Mesenteric fat pad (tissue), 1 donor: Measurements from ENCODE around the gene NKD1. TPM values are rescaled to one million over a fixed set of nuclear protein-coding genes. Genes with fewer than 3 reads are reported as not detected.
"Not testable (repeated sequence)": the region's sequence is repeated elsewhere in the genome, so short reads cannot be mapped to it uniquely, and the experiment has no call there.

Source experiments
- DNase-seq: peaks from one replicate; pipeline ENCODE4 v3.0.0-alpha.2; 2020; ENCODE audit warnings: low spot score
- long read RNA-seq: library from polyadenylated mRNA; unstranded; transcript quantifications from one replicate; pipeline ENCODE4 v2.0.0, GENCODE V29; 2020
- total RNA-seq: library from RNA; stranded (reverse); fragmentation: NEBNext Ultra II Directional; extraction: Animal tissue kit (Norgen Biotek cat#: 25700); gene quantifications from one replicate; pipeline ENCODE4 v1.2.1, GENCODE V29; 2021
- donor health status: DM: yes; HTN: yes; CAD: no.

Gene NKD1, protein sequence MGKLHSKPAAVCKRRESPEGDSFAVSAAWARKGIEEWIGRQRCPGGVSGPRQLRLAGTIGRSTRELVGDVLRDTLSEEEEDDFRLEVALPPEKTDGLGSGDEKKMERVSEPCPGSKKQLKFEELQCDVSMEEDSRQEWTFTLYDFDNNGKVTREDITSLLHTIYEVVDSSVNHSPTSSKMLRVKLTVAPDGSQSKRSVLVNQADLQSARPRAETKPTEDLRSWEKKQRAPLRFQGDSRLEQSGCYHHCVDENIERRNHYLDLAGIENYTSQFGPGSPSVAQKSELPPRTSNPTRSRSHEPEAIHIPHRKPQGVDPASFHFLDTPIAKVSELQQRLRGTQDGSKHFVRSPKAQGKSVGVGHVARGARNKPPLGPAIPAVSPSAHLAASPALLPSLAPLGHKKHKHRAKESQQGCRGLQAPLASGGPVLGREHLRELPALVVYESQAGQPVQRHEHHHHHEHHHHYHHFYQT
- 2.4 TPM for total RNA-seq
- long read RNA-seq = 0 reads

DNA sequence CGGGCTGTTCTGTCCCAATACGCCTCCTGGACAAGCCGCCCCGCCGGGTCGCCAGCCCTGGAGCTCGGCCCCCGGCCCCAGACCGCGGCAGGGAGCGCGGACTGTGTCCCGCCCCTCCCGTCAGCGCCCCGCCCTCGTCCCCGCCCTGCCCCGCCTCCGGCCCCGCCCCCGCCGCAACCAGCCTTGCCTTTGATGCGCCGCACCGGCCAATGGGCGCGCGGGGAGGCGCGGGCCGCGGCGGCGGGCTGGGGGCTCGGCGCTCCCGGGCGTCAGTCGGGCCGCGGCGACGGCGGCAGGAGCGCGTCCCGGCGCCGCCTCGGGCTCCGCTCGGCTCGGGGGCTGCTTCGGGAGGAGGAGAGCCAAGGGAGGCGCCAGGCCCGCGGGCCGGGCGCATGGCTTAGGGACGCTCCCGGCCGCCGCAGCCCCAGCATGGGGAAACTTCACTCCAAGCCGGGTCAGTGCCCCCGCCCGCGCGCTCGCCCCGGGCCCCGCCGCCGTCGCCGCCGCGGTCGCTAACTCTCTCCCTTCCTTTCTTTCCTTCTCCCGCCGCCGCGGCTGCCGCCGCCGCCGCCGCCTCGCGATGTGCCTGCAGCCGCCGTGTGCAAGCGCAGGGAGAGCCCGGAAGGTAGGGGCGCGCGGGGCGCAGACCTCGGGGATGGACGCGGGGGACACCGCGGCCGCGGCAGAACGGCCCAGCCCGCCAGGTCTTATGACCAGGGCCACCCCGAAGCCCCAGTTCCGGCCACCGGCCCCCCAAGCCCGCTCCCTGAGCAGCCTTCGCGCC, at the start of gene NKD1:
NKD1 (plus strand) TSS at position 272 of the 784 bp plus-strand sequence; CDS start at position 430, 158 bp downstream.
- DNase-seq = no peak

DNA sequence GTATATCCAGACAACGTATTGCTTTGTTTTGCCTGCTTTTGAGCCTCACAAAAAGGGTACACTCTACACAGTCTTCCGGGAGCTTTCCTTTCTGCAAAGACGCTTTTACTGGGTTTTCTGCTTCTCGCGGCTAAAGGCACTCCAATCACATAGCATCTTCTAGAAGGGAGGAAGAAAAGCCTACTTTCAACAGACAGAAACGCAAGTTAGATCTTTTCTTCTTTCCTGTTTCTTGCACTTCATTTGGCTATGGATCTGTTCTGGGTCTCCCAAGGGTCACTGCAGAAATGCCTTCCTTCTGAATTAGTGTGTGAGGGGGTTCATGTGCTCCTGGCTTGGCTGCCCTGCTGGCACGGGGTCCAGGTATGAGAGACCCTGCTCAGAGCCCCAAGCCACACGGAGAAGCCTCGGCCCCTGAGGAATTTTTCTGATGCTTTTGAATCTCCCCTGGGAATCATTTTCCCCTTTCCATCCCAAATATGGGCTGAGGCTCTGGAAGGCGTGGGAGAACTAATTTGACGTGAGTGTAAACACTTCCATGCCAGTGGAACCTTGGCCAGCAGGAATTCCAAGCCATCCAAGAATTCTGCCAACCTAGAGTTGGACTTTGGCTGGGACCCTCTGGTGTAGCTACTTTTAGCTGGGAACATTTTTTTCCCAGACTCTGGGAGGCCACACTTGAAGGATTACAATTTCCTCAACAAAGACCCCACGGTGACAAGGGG, 49.6 kb upstream of the NKD1 start:
- no peak for DNase-seq

DNA sequence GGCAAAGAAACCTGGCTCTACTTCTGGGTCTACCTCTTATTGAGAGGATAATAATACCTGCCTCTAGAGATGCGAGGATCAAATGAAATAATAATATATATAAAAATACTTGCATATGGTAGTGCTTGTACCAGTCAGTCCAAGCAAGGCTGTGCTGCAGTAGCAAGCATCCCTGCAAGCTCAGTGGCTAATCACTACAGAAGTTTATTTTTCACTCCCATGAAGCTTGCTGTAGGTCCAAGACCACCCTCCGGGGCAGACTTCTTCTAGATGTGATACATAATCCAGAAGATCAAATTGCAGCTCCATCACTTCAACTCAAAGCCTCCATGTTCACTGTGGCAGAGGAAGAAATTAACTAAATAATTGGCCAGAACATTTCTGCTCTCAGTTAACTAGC, 48.9 kb upstream of the NKD1 start:
- DNase-seq = peak; percentile 9

DNA sequence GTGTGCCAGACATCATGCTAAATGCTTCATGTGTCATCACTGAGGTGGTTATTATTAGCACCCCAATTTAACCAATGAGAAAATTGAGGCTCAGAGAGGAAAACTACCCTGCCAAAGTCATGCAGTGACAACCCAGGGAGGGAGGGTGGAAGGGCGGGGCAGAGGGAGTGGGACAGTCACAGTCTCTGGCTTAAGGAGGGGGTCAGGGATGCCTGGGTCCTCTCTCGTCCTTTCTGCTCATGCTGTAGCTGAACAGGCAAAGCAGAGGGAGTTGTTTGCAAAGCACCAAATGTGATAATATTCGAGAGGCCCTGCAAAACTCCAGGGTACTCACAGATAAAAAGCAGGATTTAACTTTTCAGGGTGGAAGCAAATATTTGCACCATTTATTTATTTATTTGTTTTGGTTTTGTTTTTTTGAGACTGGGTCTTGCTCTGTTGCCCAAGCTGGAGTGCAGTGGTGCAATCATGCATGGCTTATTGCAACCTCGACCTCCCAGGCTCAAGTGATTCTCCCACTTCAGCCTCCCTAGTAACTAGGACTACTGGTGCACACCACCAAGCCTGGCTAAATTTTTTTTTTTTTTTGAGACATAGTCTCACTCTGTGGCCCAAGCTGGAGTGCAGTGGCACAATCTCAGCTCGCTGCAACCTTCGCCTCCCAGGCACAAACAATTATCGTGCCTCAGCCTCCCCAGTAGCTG, 47.9 kb upstream of the NKD1 start:
- no peak for DNase-seq

DNA sequence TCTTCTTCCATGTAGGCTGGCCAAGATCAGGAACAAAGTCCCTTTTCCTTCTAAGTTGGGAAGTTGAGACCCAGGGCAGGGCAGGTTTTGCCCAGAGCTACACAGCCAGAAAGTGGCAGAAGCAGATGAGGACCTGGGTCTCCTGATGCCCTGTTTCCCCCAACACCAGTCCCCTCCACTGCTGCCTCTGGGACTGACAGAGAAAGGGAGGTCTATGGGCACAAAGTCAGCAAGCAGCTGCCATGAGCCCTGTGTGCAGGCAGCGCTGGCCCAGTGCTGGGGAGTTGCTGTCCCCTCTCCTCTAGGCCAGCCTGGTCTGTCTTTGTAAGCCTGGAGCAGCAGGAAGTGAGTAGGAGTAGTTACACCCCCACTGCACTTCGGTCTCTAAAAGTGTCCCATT, 46.9 kb upstream of the NKD1 start:
- DNase-seq = peak; percentile 77

DNA sequence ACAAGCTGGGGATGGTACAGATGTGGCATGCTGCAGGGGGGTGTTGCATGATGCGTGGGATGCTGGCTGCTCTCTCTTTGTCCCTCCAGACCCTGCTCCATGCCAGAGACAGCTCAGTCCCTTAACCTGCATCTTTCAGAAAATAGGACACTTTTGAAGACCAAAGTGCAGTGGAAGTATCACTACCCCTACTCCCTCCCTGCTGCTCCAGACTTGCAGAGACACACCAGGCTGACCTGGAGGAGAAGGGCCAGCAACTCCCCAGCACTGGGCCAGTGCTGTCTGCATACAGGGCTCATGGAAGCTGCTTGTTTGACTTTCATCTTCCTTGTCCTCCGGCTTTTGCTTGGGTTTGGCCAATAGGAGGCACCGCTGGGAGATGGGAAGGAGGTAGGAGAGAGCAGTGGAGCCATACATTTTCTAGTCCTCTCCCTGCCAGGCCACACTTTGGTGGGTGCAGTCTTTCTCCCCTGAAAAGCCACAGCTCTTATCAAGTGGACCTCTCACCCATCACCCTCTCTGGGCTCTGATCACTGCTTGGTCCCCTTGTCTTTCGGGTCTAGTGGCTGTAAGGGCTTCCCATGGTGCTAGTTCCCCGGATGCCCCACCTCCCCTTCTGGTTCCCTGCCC, 46.1 kb upstream of the NKD1 start:
- peak; percentile 59 for DNase-seq

DNA sequence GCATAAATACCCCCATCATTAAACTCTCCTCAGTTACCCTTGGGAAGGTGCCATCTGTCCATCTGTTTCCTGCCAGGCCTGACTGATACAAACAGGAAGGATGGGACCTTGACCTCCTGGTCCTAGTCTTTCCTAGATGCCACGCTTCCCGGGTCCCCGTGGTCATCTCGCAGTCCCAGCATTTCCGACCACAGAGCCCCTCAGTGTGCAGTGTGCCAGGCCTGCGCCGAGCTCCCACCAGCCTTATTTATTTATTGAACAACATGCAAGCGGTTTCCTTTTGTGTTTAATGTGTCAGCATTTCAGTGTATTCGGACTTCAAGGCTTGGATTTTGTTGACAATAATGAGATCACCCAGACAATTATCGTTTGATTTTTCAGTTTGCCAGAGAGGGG, 45.6 kb upstream of the NKD1 start:
- no peak for DNase-seq

DNA sequence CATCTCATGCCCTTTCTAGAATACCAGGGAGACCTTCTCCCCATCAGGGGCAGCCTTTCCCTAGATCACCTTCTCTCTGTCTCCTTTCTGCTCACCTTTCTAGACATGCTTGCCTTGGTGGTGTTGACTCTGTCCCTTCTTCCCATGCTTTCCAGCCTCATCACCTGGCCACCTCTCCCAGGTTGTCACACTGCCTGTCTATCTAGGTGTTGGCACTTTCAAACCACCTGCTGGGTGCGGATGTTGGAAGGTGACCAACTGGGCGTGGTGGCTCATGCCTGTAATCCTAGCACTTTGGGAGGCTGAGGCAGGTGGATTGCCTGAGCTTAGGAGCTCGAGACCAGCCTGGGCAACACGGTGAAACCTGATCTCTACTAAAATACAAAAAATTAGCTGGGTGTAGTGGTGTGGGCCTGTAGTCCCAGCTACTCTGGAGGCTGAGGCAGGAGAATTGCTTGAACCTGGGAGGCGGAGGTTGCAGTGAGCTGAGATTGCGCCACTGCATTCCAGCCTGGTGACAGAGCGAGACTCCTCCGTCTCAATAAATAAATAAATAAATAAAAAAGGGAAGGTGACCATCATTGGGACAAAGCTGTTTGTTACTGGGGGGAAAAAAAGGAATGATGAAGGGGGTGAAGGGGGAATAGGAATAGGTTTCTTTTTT, 44.2 kb upstream of the NKD1 start:
- not testable (repeated sequence) for DNase-seq

DNA sequence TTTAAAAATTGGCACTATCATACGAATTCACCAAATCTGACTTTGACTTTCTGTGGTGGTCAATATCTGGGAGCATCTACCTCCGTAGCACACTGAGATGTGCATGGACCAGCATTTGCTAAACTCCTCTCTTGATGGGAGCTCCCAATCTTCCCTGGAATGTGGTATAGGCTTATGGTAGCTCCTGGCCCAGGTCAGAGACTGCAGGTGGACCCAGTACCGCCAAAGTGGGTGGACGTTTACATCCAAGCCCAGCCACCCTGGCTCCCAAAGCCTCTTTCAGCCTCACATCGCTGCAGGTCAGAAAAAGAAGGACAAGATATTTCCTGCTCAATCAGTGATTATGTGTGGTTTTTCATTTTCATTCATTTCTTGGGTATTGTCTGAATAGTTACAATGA, 43.1 kb upstream of the NKD1 start:
- DNase-seq = no peak

DNA sequence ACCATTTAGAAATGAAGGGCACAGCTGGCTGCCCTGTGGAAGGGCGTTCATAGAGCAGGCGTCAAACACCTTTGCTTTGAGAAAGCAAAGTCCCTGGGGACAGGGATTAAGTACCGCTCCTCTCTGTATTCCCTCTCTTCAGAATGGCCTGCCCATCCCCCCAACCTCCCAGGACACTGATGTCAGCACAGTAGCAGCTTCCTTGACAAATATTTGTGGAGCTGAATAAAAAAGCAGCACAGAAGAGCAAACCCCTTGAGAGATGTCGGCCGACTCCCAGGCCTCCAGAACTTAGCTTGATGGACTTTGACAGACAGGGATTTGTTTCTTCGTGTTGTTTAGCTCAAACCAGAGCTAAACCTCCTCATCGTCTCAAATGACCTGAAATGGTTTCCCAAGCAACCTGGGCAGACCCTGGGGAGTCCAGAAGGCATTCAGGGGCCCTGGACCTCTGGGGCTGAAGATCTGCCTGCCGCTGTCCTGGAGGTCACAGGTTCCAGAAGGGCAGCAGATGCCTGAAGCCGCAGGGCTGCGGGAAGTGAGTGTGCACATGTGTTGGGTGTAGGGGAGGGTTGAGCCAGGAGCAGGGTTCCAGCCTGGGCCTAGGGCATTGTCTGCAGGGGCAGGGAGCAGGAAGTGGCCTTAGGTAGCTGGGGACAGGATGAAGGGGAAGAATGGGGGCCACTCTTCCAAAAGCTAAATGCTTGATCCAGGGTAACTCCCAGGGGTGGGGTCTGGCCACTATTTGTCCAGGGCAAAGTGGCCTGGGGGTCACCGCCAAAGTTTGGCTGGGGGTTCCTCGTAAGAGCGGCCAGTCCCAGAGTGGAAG, 42.3 kb upstream of the NKD1 start:
- no peak for DNase-seq

DNA sequence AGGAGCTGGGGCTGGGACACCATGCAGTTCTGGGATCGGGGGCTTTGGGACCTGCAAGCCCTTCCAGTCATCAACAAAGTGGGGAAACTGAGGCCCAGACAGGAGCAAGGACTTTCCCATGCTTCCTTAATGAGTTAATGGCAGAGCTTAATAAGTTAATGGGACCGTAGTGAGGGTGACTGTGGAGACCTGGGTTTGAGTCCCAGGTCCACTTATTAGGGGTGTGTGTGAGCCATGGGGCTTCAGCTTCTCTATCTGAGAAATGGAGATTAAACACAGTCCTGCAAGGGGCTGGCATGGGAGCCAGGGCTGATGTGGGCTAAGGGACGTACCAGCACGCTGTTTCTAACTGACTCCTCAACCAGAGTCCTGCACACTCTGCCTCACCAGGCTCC, 41.7 kb upstream of the NKD1 start:
- DNase-seq = no peak

DNA sequence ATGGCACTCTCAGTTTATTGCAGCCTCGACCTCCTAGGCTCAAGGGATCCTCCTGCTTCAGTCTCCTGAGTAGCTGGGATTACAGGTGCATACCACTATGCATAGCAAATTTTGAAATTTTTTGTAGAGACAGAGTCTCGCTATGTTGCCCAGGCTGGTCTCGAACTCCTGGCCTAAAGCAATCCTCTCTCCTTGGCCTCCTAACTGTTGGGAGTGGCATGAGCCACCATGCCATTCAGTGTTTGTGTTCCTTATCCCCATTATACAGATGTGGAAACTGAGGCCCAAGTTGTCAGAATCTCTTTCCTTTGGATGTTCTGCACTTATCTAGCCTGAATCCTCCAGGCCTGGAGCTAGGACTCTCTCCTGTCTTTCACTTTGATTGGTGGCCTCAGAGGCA, 40.8 kb upstream of the NKD1 start:
- no peak for DNase-seq

DNA sequence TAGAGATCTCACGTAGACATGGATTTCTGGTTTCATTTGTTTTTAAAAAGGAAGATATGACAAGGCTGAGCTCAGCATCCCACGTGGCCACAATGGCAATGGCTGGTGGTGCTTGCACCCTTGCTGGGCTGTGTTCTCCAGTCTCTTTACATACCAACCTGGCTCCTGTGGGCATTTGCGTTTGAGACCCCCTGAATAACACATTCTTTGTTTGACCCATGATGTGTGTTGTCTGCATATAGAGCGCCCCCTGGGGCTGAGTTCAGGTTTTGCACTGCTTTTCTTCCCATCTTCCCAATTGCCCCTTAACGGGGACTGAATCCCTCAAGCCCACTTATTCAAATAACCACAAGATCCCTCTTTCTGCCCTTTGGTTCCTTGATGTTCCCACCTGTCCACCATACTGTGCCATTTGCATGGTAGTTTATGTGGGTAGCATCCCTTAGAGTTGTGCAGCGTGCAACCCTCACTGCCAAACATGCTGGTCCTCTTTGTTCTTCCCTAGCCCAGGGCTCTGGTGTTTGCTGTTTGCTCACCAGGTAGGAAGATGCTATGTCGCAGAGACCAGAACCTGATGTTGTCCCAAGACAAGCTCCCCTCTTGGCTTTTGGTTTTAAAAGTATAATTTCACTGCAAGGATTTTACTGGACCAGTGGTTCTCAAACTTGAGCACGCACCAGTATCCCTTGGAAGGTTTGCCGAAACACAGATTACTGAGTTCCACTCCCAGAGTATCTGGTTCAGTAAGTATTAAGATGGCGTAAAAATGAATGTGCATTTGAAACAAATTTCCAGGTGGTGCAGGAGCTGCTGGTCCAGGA, 38.5 kb upstream of the NKD1 start:
- no peak for DNase-seq

DNA sequence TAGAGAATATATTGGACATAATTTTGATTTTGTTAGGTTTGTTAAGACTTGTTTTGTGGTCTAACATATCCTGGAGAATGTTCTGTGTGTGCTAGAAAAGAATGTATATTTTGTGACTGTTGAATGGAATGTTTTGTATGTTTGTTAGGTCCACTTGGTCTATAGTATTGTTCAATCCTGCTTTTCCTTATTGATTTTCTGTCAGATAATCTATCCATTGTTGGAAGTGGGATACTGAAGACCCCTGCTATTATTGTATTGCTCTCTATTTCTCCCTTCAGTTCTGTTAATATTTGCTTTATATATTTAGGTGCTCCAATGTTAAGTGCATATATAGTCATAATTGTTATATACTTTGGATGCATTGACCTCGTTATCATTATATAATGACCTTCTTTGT, 33.0 kb upstream of the NKD1 start:
- no peak for DNase-seq

DNA sequence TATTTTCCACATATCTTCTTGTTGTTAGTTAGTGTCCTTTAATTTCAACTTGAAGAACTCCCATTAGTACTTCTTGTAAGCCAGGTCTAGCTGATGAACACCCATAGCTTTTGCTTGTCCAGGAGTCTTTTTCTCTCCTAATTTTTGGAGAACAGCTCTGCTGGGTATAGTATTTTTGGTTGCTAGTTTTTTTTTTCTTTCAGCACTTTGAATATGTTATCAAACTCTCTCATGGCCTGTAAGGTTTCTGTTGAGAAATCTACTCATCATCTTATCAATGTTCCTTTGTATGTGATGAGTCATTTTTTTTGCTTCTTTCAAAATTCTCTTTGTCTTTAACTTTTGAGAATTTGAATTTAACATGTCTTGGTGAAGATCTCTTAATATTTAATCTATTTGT, 31.8 kb upstream of the NKD1 start:
- no peak for DNase-seq

DNA sequence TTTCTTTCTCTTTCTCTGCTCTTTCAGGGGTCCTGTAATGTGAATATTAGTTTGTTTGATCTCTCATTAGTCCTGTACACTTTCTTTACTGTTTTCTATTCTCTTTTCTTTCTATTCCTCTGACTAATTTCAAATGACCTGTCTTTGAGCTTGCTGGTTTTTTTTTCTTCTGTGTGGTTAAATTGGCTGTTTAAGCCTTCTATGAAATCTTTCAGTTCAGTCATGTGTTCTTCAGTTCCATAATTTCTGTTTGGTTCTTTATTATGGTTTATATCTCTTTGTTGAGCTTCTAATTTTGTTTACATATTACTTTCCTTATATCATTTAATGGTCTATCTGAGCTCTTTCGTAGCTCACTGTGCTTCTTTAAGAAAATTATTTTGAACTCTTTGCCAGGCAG, 31.3 kb upstream of the NKD1 start:
- no peak for DNase-seq

DNA sequence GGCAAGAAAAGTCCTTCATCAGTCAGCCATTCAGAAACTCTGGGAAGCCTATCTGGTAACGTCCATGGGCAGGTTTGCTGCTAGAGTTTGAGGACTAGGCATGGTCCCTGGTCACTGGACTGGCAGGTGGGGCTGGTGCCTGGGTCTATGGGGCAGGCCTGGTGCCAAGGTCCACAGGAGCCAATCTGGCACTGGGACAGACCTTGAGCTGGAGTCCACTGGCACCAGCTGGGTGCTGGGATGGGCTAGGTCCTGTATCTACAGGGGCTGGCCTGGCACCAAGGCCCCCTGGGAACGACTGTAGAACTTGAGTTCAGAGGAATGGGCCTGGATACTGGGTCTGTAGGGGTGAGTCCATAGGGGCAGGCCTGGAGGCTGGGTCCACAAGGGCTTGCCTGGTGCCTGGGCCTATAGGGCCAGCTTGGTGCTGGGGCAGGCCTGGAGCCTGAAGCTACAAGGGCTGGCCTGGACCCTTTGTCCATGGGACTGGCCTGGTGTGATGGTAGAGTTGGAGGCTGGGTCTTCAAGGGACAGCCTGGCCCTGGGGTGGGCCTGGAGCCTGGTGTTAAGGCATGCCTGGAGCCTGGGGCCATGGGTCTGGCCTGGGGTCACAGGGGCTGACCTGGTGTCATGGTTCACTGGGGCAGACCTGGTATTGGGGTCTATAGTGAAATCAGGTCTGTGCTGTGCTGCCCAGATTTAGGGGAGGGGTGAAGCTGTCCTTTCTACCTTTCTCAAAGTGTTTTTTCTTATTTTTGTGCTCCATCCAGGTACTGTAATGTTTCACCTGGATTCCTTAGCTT, 30.5 kb upstream of the NKD1 start:
- DNase-seq = peak; percentile 67

DNA sequence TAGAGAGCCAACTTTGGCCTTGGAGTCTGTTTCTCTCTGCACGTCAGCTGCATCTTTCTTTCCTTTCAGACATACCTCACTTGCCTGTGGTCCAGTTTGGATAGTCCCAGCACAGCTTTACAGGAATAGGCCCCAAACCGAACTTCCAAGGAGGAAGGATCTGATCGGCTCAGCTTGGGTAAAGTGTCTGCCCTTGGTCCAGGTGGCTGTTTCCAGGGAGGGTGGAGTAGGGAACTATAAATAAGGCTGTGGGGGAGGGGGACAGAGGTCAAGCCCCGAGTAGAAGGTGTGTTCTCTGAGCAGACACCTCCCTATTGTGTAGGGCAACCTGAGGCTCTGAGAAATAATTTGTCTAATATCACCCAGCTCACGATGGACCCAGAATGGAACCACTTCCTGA, 29.2 kb upstream of the NKD1 start:
- DNase-seq = no peak
